Hepatocyte (in vitro differentiated cells): Measurements from ENCODE around the gene MSH3. TPM values are rescaled to one million over a fixed set of nuclear protein-coding genes. Genes with fewer than 3 reads are reported as not detected.
"Not testable (repeated sequence)": the region's sequence is repeated elsewhere in the genome, so short reads cannot be mapped to it uniquely, and the experiment has no call there.

Source experiments
- DNase-seq: peaks from one replicate; pipeline ENCODE4 v3.0.0-alpha.2; 2016; ENCODE audit warnings: low spot score
- H2AFZ ChIP-seq: fragments of 200-600 bp; sonication (generic); 2 replicates; pipeline ENCODE4 v1.6.0; 2016; ENCODE audit warnings: antibody characterized with exemption, mild to moderate bottlenecking
- H3K27ac ChIP-seq: fragments of 200-600 bp; sonication (generic); 2 replicates; pipeline ENCODE4 v1.5.1; 2016; ENCODE audit warnings: mild to moderate bottlenecking
- H3K27me3 ChIP-seq: fragments of 200-600 bp; sonication (generic); 2 replicates; pipeline ENCODE4 v1.6.1; 2016
- H3K36me3 ChIP-seq: fragments of 200-600 bp; sonication (generic); replicated peaks from 2 replicates; pipeline ENCODE4 v1.5.1; 2016; ENCODE audit warnings: low read depth; ENCODE audit not compliant: insufficient read depth
- H3K4me1 ChIP-seq: fragments of 200-600 bp; sonication (generic); 2 replicates; pipeline ENCODE4 v1.5.1; 2016; ENCODE audit warnings: mild to moderate bottlenecking, moderate library complexity; ENCODE audit not compliant: insufficient read depth
- H3K4me2 ChIP-seq: fragments of 200-600 bp; sonication (generic); 2 replicates; pipeline ENCODE4 v1.6.0; 2016
- H3K4me3 ChIP-seq: fragments of 200-600 bp; sonication (generic); 2 replicates; pipeline ENCODE4 v1.5.1; 2016; ENCODE audit warnings: mild to moderate bottlenecking
- H3K79me2 ChIP-seq: fragments of 200-600 bp; sonication (generic); 2 replicates; pipeline ENCODE4 v1.6.0; 2017; ENCODE audit warnings: mild to moderate bottlenecking
- H3K9me2 ChIP-seq: fragments of 200-600 bp; sonication (generic); replicated peaks from 2 replicates; pipeline ENCODE4 v1.6.0; 2017; ENCODE audit warnings: mild to moderate bottlenecking; ENCODE audit not compliant: insufficient read depth
- H3K9me3 ChIP-seq: fragments of 200-600 bp; sonication (generic); 2 replicates; pipeline ENCODE4 v1.5.1; 2016; ENCODE audit warnings: low read depth, mild to moderate bottlenecking
- H4K20me1 ChIP-seq: fragments of 200-600 bp; sonication (generic); 2 replicates; pipeline ENCODE4 v1.6.0; 2016; ENCODE audit warnings: mild to moderate bottlenecking; ENCODE audit not compliant: insufficient read depth, poor library complexity, severe bottlenecking
- CTCF ChIP-seq: fragments of 200-600 bp; sonication (generic); IDR thresholded peaks from 2 replicates; pipeline ENCODE4 v1.5.1; 2016; ENCODE audit warnings: antibody characterized with exemption, mild to moderate bottlenecking; ENCODE audit not compliant: poor library complexity
- EZH2 ChIP-seq: fragments of 200-600 bp; sonication (generic); IDR thresholded peaks from 2 replicates; pipeline ENCODE4 v1.6.1; 2016; ENCODE audit warnings: antibody characterized with exemption, mild to moderate bottlenecking, borderline replicate concordance
- EZH2phosphoT487 ChIP-seq: fragments of 200-600 bp; sonication (generic); IDR thresholded peaks from one replicate; pipeline ENCODE4 v1.6.1; 2018; ENCODE audit warnings: antibody characterized with exemption, mild to moderate bottlenecking, low read depth, moderate library complexity; ENCODE audit not compliant: unreplicated experiment, severe bottlenecking
- WGBS: methylation state at CpG from one replicate; pipeline ENCODE4 v1.1.6; 2016; ENCODE audit warnings: low lambda C conversion rate; ENCODE audit errors: missing lambda C conversion rate; 5-methylcytosine and 5-hydroxymethylcytosine counted together
- polyA plus RNA-seq: library from polyadenylated mRNA; unstranded; fragments of >200 nt; fragmentation: Nextera tagmentation; extraction: Ambion mirVana; gene quantifications from 2 replicates; pipeline ENCODE4 v1.2.1, GENCODE V29; 2016
- total RNA-seq: library from RNA; depleted of rRNA; stranded (reverse); fragments of >200 nt; gene quantifications from 2 replicates; pipeline ENCODE4 v1.2.3, GENCODE V29; 2014

MSH3 gene
- total and polyA plus RNA-seq, 2 experiments from 2014 or later: 8.1 to 13.2 TPM

- Histone ChIP-seq H3K9me2 (no peaks in the 10 kb centered on the region), H3K4me1 (no peaks in the 10 kb centered on the region), H3K27me3 (no peaks in the 10 kb centered on the region), H3K4me2 (no peak overlapping the region), H3K4me3 (no peak overlapping the region), H3K79me2 (no peaks in the 10 kb centered on the region), H2AFZ (no peak overlapping the region), H4K20me1 (no peaks in the 10 kb centered on the region), H3K27ac (no peak overlapping the region), H3K9me3 (no peaks in the 10 kb centered on the region), H3K36me3 (no peaks in the 10 kb centered on the region)
- 89% methylated on average over 4 of the region's 4 CpGs for WGBS
- DNase-seq: no peak
- no peak for TF ChIP-seq CTCF
- TF ChIP-seq EZH2phosphoT487: no peak
- no peak for TF ChIP-seq EZH2
These were observed 84.6 kb downstream of the MSH3 start for GRCh38 chr5:80739057-80739456.

GRCh38 chr5:80739496-80739895 is 85.0 kb downstream of the MSH3 start:
- Histone ChIP-seq H4K20me1 (no peaks in the 10 kb centered on the region), H3K9me3 (no peaks in the 10 kb centered on the region), H3K4me1 (no peaks in the 10 kb centered on the region), H3K4me3 (no peak overlapping the region), H3K27ac (no peak overlapping the region), H3K36me3 (no peaks in the 10 kb centered on the region), H3K4me2 (no peak overlapping the region), H3K27me3 (no peaks in the 10 kb centered on the region), H3K9me2 (no peaks in the 10 kb centered on the region), H3K79me2 (no peaks in the 10 kb centered on the region), H2AFZ (no peak overlapping the region)
- no peak for TF ChIP-seq EZH2phosphoT487
- no peak for TF ChIP-seq EZH2
- TF ChIP-seq CTCF: no peak
- WGBS: 91% methylated on average over 4 of the region's 4 CpGs
- no peak for DNase-seq

- TF ChIP-seq EZH2phosphoT487 (no peak), CTCF (no peak), EZH2 (no peak)
- H3K27me3 ChIP-seq: no peaks in the 10 kb centered on the region
- WGBS: 78% methylated on average over 2 of the region's 2 CpGs
These were observed 85.4 kb downstream of the MSH3 start for GRCh38 chr5:80739898-80740297.

GRCh38 chr5:80740488-80740887 is 86.0 kb downstream of the MSH3 start:
- not testable (repeated sequence) for DNase-seq, H3K4me2 ChIP-seq, H2AFZ ChIP-seq, H3K27ac ChIP-seq, H3K4me3 ChIP-seq, H4K20me1 ChIP-seq, H3K9me3 ChIP-seq, H3K79me2 ChIP-seq, H3K27me3 ChIP-seq, H3K4me1 ChIP-seq, H3K36me3 ChIP-seq, H3K9me2 ChIP-seq
- 98% methylated on average over 12 of the region's 12 CpGs for whole genome bisulfite sequencing

More at GRCh38 chr5:80739898-80740297, 85.4 kb downstream of the MSH3 start:
- H3K79me2 ChIP-seq: no peaks in the 10 kb centered on the region
- DNase-seq: no peak
- no peak overlapping the region for H3K27ac ChIP-seq
- H2AFZ ChIP-seq: no peak overlapping the region
- H3K9me2 ChIP-seq: no peaks in the 10 kb centered on the region
- no peaks in the 10 kb centered on the region for H3K4me1 ChIP-seq
- H3K9me3 ChIP-seq: no peaks in the 10 kb centered on the region
- no peaks in the 10 kb centered on the region for H3K36me3 ChIP-seq
- no peak overlapping the region for H3K4me3 ChIP-seq
- H3K4me2 ChIP-seq: no peak overlapping the region
- no peaks in the 10 kb centered on the region for H4K20me1 ChIP-seq
